DMS53 (cell line): Measurements from ENCODE around the gene MED13.
"Not testable (repeated sequence)": the region's sequence is repeated elsewhere in the genome, so short reads cannot be mapped to it uniquely, and the experiment has no call there.

ENCODE experiments used
- DNase-seq: peaks from one replicate; lab custom pipeline; 2025; lab: John Stamatoyannopoulos, UW

Gene MED13

GRCh38 chr17:62052765-62053338 is 12.2 kb downstream of the MED13 start:
- DNase-seq, result no peak

GRCh38 chr17:62051053-62051452 is 14.0 kb downstream of the MED13 start:
- no peak for DNase-seq

DNA sequence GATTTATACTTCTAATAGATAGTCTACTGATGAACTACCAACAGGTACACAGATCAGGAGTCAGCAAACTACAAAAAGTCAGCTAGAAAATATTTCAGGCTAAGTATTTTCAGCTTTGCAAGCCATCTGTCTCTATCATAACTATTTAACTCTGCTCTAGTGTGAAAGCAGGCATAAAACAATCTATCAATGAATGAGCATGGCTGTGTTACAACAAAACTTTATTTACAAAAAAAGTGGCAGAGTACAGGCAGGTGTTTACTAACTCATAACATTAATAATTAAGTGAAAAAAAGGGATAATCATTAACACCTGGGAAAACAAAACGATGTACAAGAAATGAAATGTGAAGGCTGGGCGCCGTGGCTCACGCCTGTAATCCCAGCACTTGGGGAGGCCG is 15.8 kb downstream of the MED13 start:
- no peak for DNase-seq

GRCh38 chr17:62048262-62048661 is 16.8 kb downstream of the MED13 start:
- no peak for DNase-seq

GRCh38 chr17:62045517-62045916 is 19.6 kb downstream of the MED13 start:
- no peak for DNase-seq

DNA sequence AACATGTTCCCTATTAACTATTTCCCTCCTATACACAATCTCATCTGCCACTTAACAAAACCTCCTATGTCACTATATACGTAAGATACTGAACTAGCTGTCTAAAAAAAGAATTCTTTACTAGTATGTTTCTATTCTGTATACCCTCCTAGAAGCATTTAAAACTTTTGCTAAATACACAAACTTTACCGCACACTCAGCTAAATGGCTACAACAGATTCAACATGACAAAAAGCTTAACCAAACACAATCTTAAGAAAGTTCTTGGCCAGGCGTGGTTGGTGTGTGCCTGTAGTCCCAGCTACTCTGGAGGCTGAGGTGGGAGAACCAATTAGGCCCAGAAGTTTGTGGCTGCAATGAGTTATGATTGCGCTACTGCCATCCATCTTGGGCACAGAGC is 20.0 kb downstream of the MED13 start:
- no peak for DNase-seq

DNA sequence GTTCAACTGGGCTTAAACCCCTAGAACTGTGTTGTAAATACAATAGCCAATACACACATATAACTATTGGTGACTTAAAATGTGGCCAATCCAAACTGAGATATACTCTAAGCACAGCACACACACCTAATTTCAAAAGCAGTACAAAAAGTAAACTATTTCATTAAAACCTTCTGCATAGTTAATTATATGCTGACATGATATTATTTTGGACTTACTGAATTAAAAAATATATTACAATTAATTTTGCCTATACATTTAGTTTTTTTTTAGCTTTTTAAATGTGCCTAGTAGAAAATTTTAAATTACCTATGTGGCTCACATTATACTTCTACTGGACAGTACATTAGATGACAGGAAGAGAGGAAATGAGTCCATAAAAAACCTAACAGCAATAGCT is 21.5 kb downstream of the MED13 start:
- no peak for DNase-seq

DNA sequence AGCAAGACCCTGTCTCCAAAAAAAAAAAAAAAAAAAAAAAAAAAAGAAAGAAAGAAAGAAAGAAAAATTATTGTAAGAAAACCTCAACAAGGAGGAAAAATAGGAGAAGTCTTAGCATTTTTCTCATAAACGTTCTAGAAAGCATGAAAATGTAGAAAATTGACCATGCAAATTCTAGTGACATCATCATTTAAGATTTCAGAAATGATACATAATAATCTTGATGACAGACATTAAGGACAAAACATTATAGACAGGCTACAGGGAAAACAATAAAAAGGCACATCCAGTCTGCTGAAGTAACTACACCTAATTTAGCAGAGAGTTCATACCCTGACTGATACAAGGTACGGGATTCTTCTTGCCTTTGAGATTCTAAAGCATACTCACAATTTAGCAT is 21.9 kb downstream of the MED13 start:
- DNase-seq, result no peak

GRCh38 chr17:62038248-62038647 is 26.8 kb downstream of the MED13 start:
- DNase-seq, result no peak

GRCh38 chr17:62033317-62033716 is 31.8 kb downstream of the MED13 start:
- no peak for DNase-seq

- DNase-seq, result no peak
Observed at GRCh38 chr17:62032480-62032879, 32.6 kb downstream of the MED13 start.

DNA sequence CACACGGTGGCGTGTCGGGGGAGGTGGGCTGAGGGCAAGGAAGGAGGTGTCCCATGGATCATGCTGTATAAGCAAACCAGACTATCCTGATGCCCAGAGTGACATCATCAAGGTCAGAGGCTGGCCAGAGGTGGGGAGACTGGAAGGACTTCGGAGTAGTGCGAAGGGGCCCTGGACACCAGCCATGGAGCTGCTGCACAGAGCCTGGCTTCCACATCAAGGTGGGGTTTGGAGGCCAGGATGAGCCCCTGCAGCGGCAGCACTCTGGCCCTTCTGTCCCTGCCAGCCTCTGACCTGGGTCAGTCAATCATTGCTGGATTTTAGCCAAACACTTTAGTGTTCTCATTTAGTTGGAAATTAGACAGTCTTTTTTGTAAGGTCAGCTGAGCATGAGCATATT is 34.8 kb downstream of the MED13 start:
- DNase-seq, result no peak

- DNase-seq, result no peak
Observed at GRCh38 chr17:62024866-62025265, 40.2 kb downstream of the MED13 start.

DNA sequence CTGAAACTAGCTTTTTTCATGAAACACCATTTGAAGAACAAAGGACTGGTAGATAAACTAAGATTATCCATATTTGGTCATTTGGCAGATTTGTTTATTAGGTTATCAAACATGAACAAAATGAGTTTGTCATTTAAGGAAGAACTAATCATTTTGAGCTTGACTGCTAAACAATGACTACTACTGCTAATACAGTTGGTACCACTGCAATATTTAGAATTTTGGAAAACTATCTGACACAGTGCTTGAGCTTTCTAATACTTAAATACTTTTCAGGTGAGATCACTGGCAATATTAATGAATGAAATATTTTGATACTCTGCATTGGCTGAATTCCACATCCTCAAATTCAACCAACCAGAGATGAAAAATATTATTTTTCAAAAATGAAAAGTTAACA is 47.2 kb downstream of the MED13 start:
- no peak for DNase-seq

DNA sequence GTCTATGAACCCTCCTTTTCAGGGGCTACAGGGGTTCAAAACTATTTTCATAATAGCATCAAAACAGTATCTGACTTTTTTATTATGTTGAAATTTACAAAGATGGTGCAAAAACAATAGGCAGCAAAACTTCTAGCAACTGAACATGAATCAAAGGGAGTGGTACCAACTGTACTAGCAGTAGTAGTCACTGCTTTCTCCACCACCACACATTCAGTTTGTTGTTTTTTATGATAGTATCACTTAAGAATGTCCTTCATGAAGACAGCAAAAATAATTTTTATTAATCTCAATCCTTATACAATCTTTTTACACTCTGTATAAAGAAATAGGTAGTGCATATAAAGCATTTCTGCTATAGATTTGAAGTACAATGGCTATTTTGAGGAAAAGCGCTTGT is 47.6 kb downstream of the MED13 start:
- no peak for DNase-seq

GRCh38 chr17:62014526-62014925 is 50.6 kb downstream of the MED13 start:
- DNase-seq, result no peak

DNA sequence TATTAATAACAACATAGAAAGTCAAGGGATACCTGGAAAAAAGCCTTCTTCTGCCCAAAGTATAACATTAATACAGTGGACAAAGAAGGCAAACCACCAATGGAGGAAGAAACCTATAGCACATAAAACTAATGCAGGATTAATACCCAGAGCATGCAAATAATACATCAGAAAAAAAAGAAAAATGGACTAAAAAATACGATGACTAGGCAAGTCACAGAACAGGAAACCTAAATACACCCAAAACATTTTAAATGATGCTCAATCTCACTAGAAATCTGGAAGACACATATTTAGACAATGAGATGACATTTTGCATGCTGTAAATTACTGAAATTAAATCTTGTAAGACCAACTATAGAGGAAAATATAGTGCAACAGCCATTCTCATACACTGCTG is 55.9 kb downstream of the MED13 start:
- no peak for DNase-seq

GRCh38 chr17:62008294-62008693 is 56.8 kb downstream of the MED13 start:
- DNase-seq, result no peak

DNA sequence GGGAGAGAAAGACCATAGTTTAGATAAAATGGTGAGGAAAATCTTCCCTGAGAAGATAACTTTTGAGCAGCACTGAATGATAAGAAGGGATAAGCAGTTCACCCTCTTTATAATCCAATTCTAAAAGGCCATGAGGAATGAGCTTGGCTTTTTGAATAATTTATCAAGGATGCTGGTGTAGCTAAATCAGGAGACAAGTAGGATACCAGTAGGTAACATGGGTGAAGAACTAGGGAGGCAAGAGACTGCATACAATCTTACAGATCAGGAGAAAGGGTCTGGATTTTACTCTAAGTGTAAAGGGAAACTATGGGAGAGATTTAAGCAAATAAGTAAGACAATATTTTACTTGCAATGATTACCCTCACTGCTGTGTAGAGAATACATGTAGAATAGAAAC is 60.7 kb downstream of the MED13 start:
- no peak for DNase-seq

GRCh38 chr17:62003141-62003540 is 61.9 kb downstream of the MED13 start:
- not testable (repeated sequence) for DNase-seq

- DNase-seq, result no peak
Observed at GRCh38 chr17:62001105-62001504, 64.0 kb downstream of the MED13 start.

GRCh38 chr17:62000186-62000585 is 64.9 kb downstream of the MED13 start:
- DNase-seq, result no peak

DNA sequence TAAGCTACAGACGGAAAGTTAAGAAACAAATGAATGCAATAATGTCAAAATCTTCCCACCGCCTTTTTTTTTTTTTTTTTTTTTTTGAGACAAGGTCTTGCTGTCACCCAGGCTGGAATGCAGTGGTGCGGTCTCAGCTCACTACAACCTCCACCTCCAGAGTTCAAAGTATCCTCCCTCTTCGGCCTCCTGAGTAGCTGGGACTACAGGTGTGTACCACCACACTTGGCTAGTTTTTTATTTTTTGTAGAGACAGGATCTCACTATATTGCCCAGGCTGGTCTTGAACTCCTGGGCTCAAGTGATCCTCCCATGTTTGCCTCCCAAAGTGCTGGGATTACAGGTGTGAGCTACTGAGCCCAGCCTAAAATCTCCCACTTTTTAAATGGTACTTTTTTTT is 66.5 kb downstream of the MED13 start:
- not testable (repeated sequence) for DNase-seq

DNA sequence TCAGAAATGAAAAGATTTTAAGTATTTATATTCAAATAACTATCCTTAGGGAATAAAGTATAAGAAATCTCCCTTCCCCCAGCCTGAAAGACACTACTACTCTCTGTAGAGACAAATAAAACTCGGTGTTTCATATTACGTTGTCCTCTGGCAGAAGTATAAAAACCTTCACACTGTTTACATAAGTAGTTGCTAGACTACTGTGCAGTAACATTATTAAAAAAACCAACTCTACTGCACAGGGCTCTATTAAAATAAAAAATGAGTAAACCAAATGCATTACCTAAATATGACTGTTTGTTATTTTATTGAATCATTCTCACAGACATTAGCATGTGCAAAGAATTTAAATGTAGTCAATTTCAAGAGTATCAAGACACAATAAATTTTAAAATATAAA is 67.4 kb downstream of the MED13 start:
- peak; percentile 2 for DNase-seq
